Thyroid gland (tissue), 4 donors: ENCODE results near the gene OXLD1. TPM values are rescaled to one million over a fixed set of nuclear protein-coding genes. Genes with fewer than 3 reads are reported as not detected.
A peak's percentile ranks its signal among the peaks of the same experiment; 100 is the strongest.

Source experiments
- DNase-seq, 2 donors: peaks; one replicate each; pipeline ENCODE4 v3.0.0-alpha.2; 2019
- H3K27ac ChIP-seq, 3 donors: fragments of 200-600 bp; sonication (generic); 1 replicate in 2 of 3; 2 replicates in 1 of 3; pipeline ENCODE4 v1.5.1; 2016 to 2019; ENCODE audit warnings: mild to moderate bottlenecking in 1 of 3, moderate library complexity in 1 of 3
- H3K27me3 ChIP-seq: fragments of 200-600 bp; sonication (generic); one replicate; pipeline ENCODE4 v1.5.1; 2019
- H3K36me3 ChIP-seq, 2 donors: fragments of 200-600 bp; sonication (generic); one replicate each; pipeline ENCODE4 v1.5.1; 2016 to 2019
- H3K4me1 ChIP-seq, 2 donors: fragments of 200-600 bp; sonication (generic); one replicate each; pipeline ENCODE4 v1.5.1; 2017 to 2019
- H3K4me3 ChIP-seq, 3 donors: fragments of 200-600 bp; sonication (generic); replicated peaks in 1 of 3; 1 replicate in 2 of 3; 2 replicates in 1 of 3; pipeline ENCODE4 v1.5.1; 2016; ENCODE audit warnings: mild to moderate bottlenecking in 1 of 3
- H3K9me3 ChIP-seq: fragments of 200-600 bp; sonication (generic); one replicate; pipeline ENCODE4 v1.5.1; 2017
- CTCF ChIP-seq, 6 experiments: fragments of 200-600 bp in 3 of 6; fragments of 450-650 bp in 3 of 6; sonication (generic) in 3 of 6; IDR thresholded peaks; one replicate each; pipeline ENCODE4 v1.5.1; 2016 to 2019; ENCODE audit warnings: antibody characterized with exemption in 6 of 6, mild to moderate bottlenecking in 2 of 6, inconsistent platforms in 1 of 6, moderate library complexity in 1 of 6
- POLR2A ChIP-seq, 2 donors: fragments of 450-650 bp; IDR thresholded peaks; one replicate each; pipeline ENCODE4 v1.6.1; 2017; ENCODE audit warnings: antibody characterized with exemption in 2 of 2, mild to moderate bottlenecking in 2 of 2, moderate library complexity in 1 of 2
- whole genome bisulfite sequencing, 2 donors: methylation state at CpG; one replicate each; pipeline ENCODE4 v1.1.5; 2017; 5-methylcytosine and 5-hydroxymethylcytosine counted together
- intact Hi-C: fragments of 100-400 bp; cut with DNase I; formaldehyde crosslinking; loops from one replicate; pipeline ENCODE4 v1.15.1; 2023
- total RNA-seq, 4 donors: library from RNA; depleted of rRNA; stranded (reverse); fragments of >200 nt; gene quantifications; one replicate each; pipeline ENCODE4 v1.2.3, GENCODE V29; 2016

OXLD1 gene
- total RNA-seq, 4 donors from 2014 or later: 20.5 to 46.3 (median 34.2) TPM

GRCh38 chr17:81705518-81706231 lies 39.3 kb upstream of the OXLD1 start:
- no peaks in the 10 kb centered on the region for H3K27me3 ChIP-seq
- no peak for DNase-seq
- peaks cover 24% of the 10 kb centered on the region in 2 donors for H3K36me3 ChIP-seq
- no peak overlapping the region for H3K4me3 ChIP-seq
- intact Hi-C loops: no loop called here
- WGBS, 2 donors: 95 to 97% methylated on average over 30 of the region's 30 CpGs
- TF ChIP-seq CTCF (IDR thresholded peaks at IDR 0.05): no peak
- no peak for TF ChIP-seq POLR2A (IDR thresholded peaks at IDR 0.05)
- H3K4me1 ChIP-seq: peaks cover 22 to 27% of the 10 kb centered on the region in 2 donors
- H3K9me3 ChIP-seq: no peaks in the 10 kb centered on the region
- no peak overlapping the region for H3K27ac ChIP-seq

- WGBS, 2 donors: 35 to 47% methylated on average over 11 to 22 of the region's 27 CpGs
- Histone ChIP-seq H3K27me3 (no peaks in the 10 kb centered on the region), H3K9me3 (no peaks in the 10 kb centered on the region), H3K27ac (peak overlapping the region; percentile 54 to 82 (median 79)), H3K4me3 (peak overlapping the region; percentile 83 to 98 (median 90)), H3K4me1 (peaks cover 18 to 24% of the 10 kb centered on the region in 2 donors), H3K36me3 (peaks cover 29 to 32% of the 10 kb centered on the region in 2 donors)
- intact Hi-C loops: no loop called here
- no peak for DNase-seq
- TF ChIP-seq CTCF (IDR thresholded peaks at IDR 0.05): no peak
- TF ChIP-seq POLR2A (IDR thresholded peaks at IDR 0.05): no peak
Observed at GRCh38 chr17:81703747-81704654, 37.6 kb upstream of the OXLD1 start.

GRCh38 chr17:81702934-81703746 lies 36.7 kb upstream of the OXLD1 start, which contains the start of gene MRPL12:
Gene MRPL12 (plus strand): TSS chr17:81703367. CDS start chr17:81703502, 135 bp downstream.
- Histone ChIP-seq H3K27me3 (no peaks in the 10 kb centered on the region), H3K27ac (peak within 1 kb of the TSS; percentile 77 to 82 (median 79)), H3K9me3 (no peaks in the 10 kb centered on the region), H3K4me1 (peaks cover 18 to 24% of the 10 kb centered on the region in 2 donors), H3K36me3 (peaks cover 29 to 39% of the 10 kb centered on the region in 2 donors), H3K4me3 (peak within 1 kb of the TSS; percentile 83 to 98 (median 90))
- peak; percentile 92 to 93 for DNase-seq
- WGBS, 2 donors: 0 to 3% methylated on average over 8 to 32 of the region's 102 CpGs
- TF ChIP-seq POLR2A (IDR thresholded peaks at IDR 0.05): peak in 1 of 2 donors; percentile 85
- peak in 3 of 6 experiments; percentile 28 to 47 (median 37) for TF ChIP-seq CTCF (IDR thresholded peaks at IDR 0.05)
- intact Hi-C loops: no loop called here

GRCh38 chr17:81701288-81702071 lies 35.1 kb upstream of the OXLD1 start:
- Histone ChIP-seq H3K9me3 (no peaks in the 10 kb centered on the region), H3K36me3 (peaks cover 25 to 44% of the 10 kb centered on the region in 2 donors), H3K4me3 (peak overlapping the region in 1 of 3 donors; percentile 90), H3K4me1 (peaks cover 18 to 24% of the 10 kb centered on the region in 2 donors), H3K27ac (no peak overlapping the region), H3K27me3 (no peaks in the 10 kb centered on the region)
- TF ChIP-seq POLR2A (IDR thresholded peaks at IDR 0.05) (no peak), CTCF (IDR thresholded peaks at IDR 0.05) (no peak)
- no peak for DNase-seq
- 79 to 80% methylated on average over 15 to 16 of the region's 23 CpGs for WGBS, 2 donors
- intact Hi-C loops: no loop called here
